Thyroid gland (tissue), 4 donors: ENCODE data around the gene CDC123.

Experiments
- POLR2A ChIP-seq, 2 donors: fragments of 450-650 bp; IDR thresholded peaks; one replicate each; pipeline ENCODE4 v1.6.1; 2017; ENCODE audit warnings: antibody characterized with exemption in 2 of 2, mild to moderate bottlenecking in 2 of 2, moderate library complexity in 1 of 2
- TF ChIP-seq, protein P1 (sequence below), 6 experiments: fragments of 200-600 bp in 3 of 6; fragments of 450-650 bp in 3 of 6; sonication (generic) in 3 of 6; IDR thresholded peaks; one replicate each; pipeline ENCODE4 v1.5.1; 2016 to 2019; ENCODE audit warnings: antibody characterized with exemption in 6 of 6, mild to moderate bottlenecking in 2 of 6, inconsistent platforms in 1 of 6, moderate library complexity in 1 of 6

DNA sequence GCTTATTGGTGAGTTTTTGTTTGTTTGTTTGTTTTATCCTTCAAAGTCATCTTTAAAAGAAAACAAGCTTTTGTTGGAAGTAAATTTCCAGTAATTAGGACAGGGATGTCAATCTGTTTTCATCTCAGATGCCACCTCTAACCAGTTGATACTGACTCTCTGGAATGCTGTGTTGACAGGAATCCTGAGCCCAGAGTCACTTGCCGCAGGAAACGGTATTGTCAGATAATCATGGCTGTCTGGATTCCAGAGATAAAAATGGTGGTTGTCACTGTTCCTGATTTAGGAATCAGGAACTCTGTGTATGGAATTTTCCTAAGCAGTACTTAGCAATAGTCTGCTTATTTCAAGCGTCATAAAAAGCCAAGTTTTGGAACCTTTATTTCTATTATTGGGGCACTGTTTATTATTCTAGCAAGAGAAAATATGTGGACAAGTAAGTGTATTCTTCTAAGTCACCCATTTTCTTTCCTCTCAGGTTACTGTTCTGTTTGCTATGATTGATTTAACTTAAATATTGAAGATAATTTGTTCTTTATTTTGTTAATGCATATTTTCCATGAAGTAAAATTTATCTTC, 39.2 kb downstream of the CDC123 start:
- TF ChIP-seq, protein P1, sequence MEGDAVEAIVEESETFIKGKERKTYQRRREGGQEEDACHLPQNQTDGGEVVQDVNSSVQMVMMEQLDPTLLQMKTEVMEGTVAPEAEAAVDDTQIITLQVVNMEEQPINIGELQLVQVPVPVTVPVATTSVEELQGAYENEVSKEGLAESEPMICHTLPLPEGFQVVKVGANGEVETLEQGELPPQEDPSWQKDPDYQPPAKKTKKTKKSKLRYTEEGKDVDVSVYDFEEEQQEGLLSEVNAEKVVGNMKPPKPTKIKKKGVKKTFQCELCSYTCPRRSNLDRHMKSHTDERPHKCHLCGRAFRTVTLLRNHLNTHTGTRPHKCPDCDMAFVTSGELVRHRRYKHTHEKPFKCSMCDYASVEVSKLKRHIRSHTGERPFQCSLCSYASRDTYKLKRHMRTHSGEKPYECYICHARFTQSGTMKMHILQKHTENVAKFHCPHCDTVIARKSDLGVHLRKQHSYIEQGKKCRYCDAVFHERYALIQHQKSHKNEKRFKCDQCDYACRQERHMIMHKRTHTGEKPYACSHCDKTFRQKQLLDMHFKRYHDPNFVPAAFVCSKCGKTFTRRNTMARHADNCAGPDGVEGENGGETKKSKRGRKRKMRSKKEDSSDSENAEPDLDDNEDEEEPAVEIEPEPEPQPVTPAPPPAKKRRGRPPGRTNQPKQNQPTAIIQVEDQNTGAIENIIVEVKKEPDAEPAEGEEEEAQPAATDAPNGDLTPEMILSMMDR (IDR thresholded peaks at IDR 0.05): no peak
- TF ChIP-seq POLR2A (IDR thresholded peaks at IDR 0.05): no peak
